Neural cell (in vitro differentiated cells): Measurements from ENCODE around the gene PACS1. TPM values are rescaled to one million over a fixed set of nuclear protein-coding genes. Genes with fewer than 3 reads are reported as not detected.

Experiments
- H2AFZ ChIP-seq: fragments of 200-600, 300-800 bp; sonication (generic), shearing (Covaris generic); 2 replicates; pipeline ENCODE4 v1.6.0; 2014; ENCODE audit warnings: low read depth, mild to moderate bottlenecking, antibody characterized with exemption, low read length, moderate library complexity
- H3F3A ChIP-seq: fragments of 200-600 bp; shearing (Covaris generic); 2 replicates; pipeline ENCODE4 v1.6.1; 2016; ENCODE audit warnings: mild to moderate bottlenecking, moderate library complexity, mixed read lengths, antibody characterized with exemption, low read length; ENCODE audit not compliant: insufficient read depth, poor library complexity, severe bottlenecking
- H3K27ac ChIP-seq: fragments of 200-600, 300-800 bp; sonication (generic), shearing (Covaris generic); 2 replicates; pipeline ENCODE4 v1.5.1; 2014; ENCODE audit warnings: mild to moderate bottlenecking, low read length, moderate library complexity
- H3K27me3 ChIP-seq: fragments of 300-800, 200-600 bp; sonication (generic), shearing (Covaris generic); 2 replicates; pipeline ENCODE4 v1.6.0; 2014; ENCODE audit warnings: mild to moderate bottlenecking, low read depth, low read length, moderate library complexity; ENCODE audit not compliant: insufficient read depth
- H3K36me3 ChIP-seq: fragments of 300-800, 200-600 bp; sonication (generic), shearing (Covaris generic); 2 replicates; pipeline ENCODE4 v1.5.1; 2014; ENCODE audit warnings: mild to moderate bottlenecking, antibody characterized with exemption, low read length, moderate library complexity; ENCODE audit not compliant: insufficient read depth
- H3K4me2 ChIP-seq: fragments of 300-800, 200-600 bp; sonication (generic), shearing (Covaris generic); 2 replicates; pipeline ENCODE4 v1.6.0; 2014; ENCODE audit warnings: mild to moderate bottlenecking, low read length
- H3K4me3 ChIP-seq: fragments of 300-800, 200-600 bp; sonication (generic), shearing (Covaris generic); 2 replicates; pipeline ENCODE4 v1.5.1; 2014; ENCODE audit warnings: mild to moderate bottlenecking, low read length, moderate library complexity
- H3K79me2 ChIP-seq: fragments of 200-600 bp; shearing (Covaris generic); replicated peaks from 2 replicates; pipeline ENCODE4 v1.6.0; 2014; ENCODE audit warnings: mild to moderate bottlenecking, low read length, moderate library complexity; ENCODE audit not compliant: insufficient read depth
- H3K9ac ChIP-seq: fragments of 300-800, 200-600 bp; sonication (generic), shearing (Covaris generic); 2 replicates; pipeline ENCODE4 v1.6.1; 2016; ENCODE audit warnings: mild to moderate bottlenecking, low read length, mixed read lengths
- H3K9me2 ChIP-seq: fragments of 200-600 bp; shearing (Covaris generic); 2 replicates; pipeline ENCODE4 v1.6.1; 2016; ENCODE audit warnings: mild to moderate bottlenecking, low read length, mixed read lengths; ENCODE audit not compliant: insufficient read depth
- H3K9me3 ChIP-seq: fragments of 200-600, 300-800 bp; sonication (generic), shearing (Covaris generic); 2 replicates; pipeline ENCODE4 v1.6.1; 2016; ENCODE audit warnings: mild to moderate bottlenecking, mixed run types, low read length, moderate library complexity, mixed read lengths
- H4K20me1 ChIP-seq: fragments of 200-600 bp; shearing (Covaris generic); 2 replicates; pipeline ENCODE4 v1.6.1; 2016; ENCODE audit warnings: mild to moderate bottlenecking, mixed run types; ENCODE audit not compliant: insufficient read depth
- EP300 ChIP-seq: fragments of 450-650 bp; conservative IDR thresholded peaks from 2 replicates; pipeline ENCODE4 v1.6.1; 2014; ENCODE audit warnings: antibody characterized with exemption, mild to moderate bottlenecking, moderate library complexity; ENCODE audit not compliant: poor library complexity, severe bottlenecking
- EZH2 ChIP-seq: fragments of 200-600, 300-800 bp; shearing (Covaris generic), sonication (generic); IDR thresholded peaks from 2 replicates; pipeline ENCODE4 v1.6.1; 2014; ENCODE audit warnings: antibody characterized with exemption, low read length, borderline replicate concordance, mild to moderate bottlenecking; ENCODE audit not compliant: insufficient read depth, poor library complexity, severe bottlenecking
- MXI1 ChIP-seq: fragments of 450-650 bp; conservative IDR thresholded peaks from 2 replicates; pipeline ENCODE4 v1.6.1; 2014; ENCODE audit warnings: antibody characterized with exemption, mild to moderate bottlenecking; ENCODE audit not compliant: poor library complexity, severe bottlenecking
- POLR2AphosphoS5 ChIP-seq: IDR thresholded peaks from 2 replicates; pipeline ENCODE4 v1.6.1; 2012
- RAD21 ChIP-seq: fragments of 450-650 bp; conservative IDR thresholded peaks from 2 replicates; pipeline ENCODE4 v1.6.1; 2014; ENCODE audit warnings: antibody characterized with exemption, mild to moderate bottlenecking, moderate library complexity
- SMC3 ChIP-seq: fragments of 450-650 bp; conservative IDR thresholded peaks from 2 replicates; pipeline ENCODE4 v1.6.1; 2014; ENCODE audit warnings: antibody characterized with exemption, mild to moderate bottlenecking, moderate library complexity; ENCODE audit not compliant: poor library complexity
- TAF1 ChIP-seq: IDR thresholded peaks from 2 replicates; pipeline ENCODE4 v1.6.1; 2012; ENCODE audit warnings: low read depth
- polyA plus RNA-seq: library from polyadenylated mRNA; depleted of rRNA; stranded (reverse); fragments of >200 nt; gene quantifications from 2 replicates; pipeline ENCODE4 v1.2.3, GENCODE V29; 2014
- TF ChIP-seq, protein P1 (sequence below): IDR thresholded peaks from 2 replicates; pipeline ENCODE4 v1.6.1; 2012; ENCODE audit warnings: borderline replicate concordance
- TF ChIP-seq, protein P2 (sequence below): fragments of 450-650 bp; IDR thresholded peaks from 2 replicates; pipeline ENCODE4 v1.5.1; 2014; ENCODE audit warnings: antibody characterized with exemption, mild to moderate bottlenecking, moderate library complexity; ENCODE audit not compliant: poor library complexity, severe bottlenecking

PACS1 gene
- polyA plus RNA-seq, 1 donor from 2014 or later, result 14.4 TPM

DNA sequence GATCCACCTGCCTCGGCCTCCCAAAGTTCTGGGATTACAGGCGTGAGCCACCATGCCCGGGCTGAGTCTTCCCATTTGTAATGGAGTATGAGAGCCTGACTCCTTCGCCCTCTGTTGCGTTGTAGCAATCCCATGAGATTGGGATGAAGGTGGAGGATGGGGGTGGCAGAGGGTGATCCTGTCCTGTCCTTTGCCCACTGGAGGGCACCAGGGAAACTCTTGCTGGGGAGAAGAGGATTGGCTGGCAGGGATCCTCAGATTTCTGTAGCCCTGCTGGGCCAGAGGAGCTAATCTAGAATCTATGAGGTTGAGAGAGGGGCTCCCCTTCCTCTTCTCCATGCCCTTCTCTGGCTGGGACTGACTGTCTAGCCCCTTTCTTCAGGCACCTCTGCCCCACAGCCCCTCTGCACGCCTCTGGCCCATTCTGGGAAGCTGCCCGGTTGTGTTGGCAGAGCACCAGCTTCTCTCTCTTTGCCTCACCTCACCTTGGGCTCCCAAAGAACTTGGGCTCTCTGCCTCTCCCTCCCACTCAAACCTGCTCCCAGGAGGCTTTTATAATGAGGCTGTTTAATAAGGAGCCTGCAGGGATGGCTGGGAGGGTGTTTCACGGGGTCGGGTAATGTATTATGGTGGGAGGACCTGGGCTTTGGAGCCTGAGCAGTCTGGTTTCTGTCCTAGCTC, 34.3 kb upstream of the PACS1 start:
- TF ChIP-seq POLR2AphosphoS5 (no peak), SMC3 (no peak), TAF1 (no peak), EZH2 (no peak), MXI1 (no peak)
- TF ChIP-seq, protein P1, sequence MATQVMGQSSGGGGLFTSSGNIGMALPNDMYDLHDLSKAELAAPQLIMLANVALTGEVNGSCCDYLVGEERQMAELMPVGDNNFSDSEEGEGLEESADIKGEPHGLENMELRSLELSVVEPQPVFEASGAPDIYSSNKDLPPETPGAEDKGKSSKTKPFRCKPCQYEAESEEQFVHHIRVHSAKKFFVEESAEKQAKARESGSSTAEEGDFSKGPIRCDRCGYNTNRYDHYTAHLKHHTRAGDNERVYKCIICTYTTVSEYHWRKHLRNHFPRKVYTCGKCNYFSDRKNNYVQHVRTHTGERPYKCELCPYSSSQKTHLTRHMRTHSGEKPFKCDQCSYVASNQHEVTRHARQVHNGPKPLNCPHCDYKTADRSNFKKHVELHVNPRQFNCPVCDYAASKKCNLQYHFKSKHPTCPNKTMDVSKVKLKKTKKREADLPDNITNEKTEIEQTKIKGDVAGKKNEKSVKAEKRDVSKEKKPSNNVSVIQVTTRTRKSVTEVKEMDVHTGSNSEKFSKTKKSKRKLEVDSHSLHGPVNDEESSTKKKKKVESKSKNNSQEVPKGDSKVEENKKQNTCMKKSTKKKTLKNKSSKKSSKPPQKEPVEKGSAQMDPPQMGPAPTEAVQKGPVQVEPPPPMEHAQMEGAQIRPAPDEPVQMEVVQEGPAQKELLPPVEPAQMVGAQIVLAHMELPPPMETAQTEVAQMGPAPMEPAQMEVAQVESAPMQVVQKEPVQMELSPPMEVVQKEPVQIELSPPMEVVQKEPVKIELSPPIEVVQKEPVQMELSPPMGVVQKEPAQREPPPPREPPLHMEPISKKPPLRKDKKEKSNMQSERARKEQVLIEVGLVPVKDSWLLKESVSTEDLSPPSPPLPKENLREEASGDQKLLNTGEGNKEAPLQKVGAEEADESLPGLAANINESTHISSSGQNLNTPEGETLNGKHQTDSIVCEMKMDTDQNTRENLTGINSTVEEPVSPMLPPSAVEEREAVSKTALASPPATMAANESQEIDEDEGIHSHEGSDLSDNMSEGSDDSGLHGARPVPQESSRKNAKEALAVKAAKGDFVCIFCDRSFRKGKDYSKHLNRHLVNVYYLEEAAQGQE, result no peak
- TF ChIP-seq, protein P2, sequence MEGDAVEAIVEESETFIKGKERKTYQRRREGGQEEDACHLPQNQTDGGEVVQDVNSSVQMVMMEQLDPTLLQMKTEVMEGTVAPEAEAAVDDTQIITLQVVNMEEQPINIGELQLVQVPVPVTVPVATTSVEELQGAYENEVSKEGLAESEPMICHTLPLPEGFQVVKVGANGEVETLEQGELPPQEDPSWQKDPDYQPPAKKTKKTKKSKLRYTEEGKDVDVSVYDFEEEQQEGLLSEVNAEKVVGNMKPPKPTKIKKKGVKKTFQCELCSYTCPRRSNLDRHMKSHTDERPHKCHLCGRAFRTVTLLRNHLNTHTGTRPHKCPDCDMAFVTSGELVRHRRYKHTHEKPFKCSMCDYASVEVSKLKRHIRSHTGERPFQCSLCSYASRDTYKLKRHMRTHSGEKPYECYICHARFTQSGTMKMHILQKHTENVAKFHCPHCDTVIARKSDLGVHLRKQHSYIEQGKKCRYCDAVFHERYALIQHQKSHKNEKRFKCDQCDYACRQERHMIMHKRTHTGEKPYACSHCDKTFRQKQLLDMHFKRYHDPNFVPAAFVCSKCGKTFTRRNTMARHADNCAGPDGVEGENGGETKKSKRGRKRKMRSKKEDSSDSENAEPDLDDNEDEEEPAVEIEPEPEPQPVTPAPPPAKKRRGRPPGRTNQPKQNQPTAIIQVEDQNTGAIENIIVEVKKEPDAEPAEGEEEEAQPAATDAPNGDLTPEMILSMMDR, result no peak
- Histone ChIP-seq H3K4me2 (no peak overlapping the region), H3K27ac (no peak overlapping the region), H3K36me3 (no peaks in the 10 kb centered on the region), H4K20me1 (no peaks in the 10 kb centered on the region), H3K79me2 (no peaks in the 10 kb centered on the region), H3K9me3 (no peaks in the 10 kb centered on the region), H3K9ac (no peak overlapping the region), H3K27me3 (no peaks in the 10 kb centered on the region), H3F3A (no peaks in the 10 kb centered on the region), H2AFZ (no peak overlapping the region), H3K9me2 (no peaks in the 10 kb centered on the region), H3K4me3 (no peak overlapping the region)

DNA sequence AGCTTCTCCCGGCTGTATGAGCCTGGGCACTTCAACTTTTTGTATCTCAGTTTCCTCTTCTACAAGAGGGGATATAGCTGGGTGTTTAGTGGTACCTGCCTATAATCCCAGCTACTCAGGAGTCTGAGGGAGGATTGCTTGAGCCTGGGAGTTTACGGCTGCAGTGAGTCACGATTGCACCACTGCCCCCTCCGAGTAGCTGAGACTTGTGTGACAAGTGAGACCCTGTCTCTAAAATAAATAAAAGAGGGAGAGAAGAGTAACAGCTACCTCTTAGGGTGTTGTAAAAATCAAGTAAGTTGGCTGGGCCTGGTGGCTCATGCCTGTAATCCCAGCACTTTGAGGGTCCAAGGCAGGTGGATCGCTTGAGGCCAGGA, 33.8 kb upstream of the PACS1 start:
- no peaks in the 10 kb centered on the region for H3K36me3 ChIP-seq
- H3K4me2 ChIP-seq, result no peak overlapping the region
- TF ChIP-seq RAD21, result no peak
- TF ChIP-seq MXI1, result no peak
- TF ChIP-seq, protein P1, result no peak
- no peak for TF ChIP-seq SMC3
- no peak for TF ChIP-seq EZH2
- TF ChIP-seq, protein P2, result no peak
- no peak for TF ChIP-seq TAF1
- no peak for TF ChIP-seq POLR2AphosphoS5
- TF ChIP-seq EP300, result no peak

More for the DNA sequence above, 33.8 kb upstream of the PACS1 start:
- Histone ChIP-seq H3K9ac (no peak overlapping the region), H3K9me3 (no peaks in the 10 kb centered on the region), H3K79me2 (no peaks in the 10 kb centered on the region), H3K4me3 (no peak overlapping the region), H3K9me2 (no peaks in the 10 kb centered on the region), H3K27ac (no peak overlapping the region), H3K27me3 (no peaks in the 10 kb centered on the region), H4K20me1 (no peaks in the 10 kb centered on the region), H3F3A (no peaks in the 10 kb centered on the region), H2AFZ (no peak overlapping the region)
